HG03457 (cell line): Measurements from ENCODE around the gene DNAJC8.

ENCODE experiments used
- ATAC-seq: cut with Tn5 transposase; IDR thresholded peaks from one replicate; pipeline ENCODE4 v1.9.1; 2021; ENCODE audit warnings: moderate number of reproducible peaks; ENCODE audit not compliant: unreplicated experiment

The DNAJC8 gene

GRCh38 chr1:28173151-28173979 lies 59.5 kb downstream of the DNAJC8 start:
- no peak for ATAC-seq

GRCh38 chr1:28172713-28173150 lies 60.1 kb downstream of the DNAJC8 start:
- peak; percentile 67 for ATAC-seq

GRCh38 chr1:28171246-28171645 lies 61.6 kb downstream of the DNAJC8 start:
- no peak for ATAC-seq

GRCh38 chr1:28170001-28170596 lies 62.7 kb downstream of the DNAJC8 start:
- no peak for ATAC-seq

GRCh38 chr1:28163496-28164161 lies 69.2 kb downstream of the DNAJC8 start:
- no peak for ATAC-seq

- no peak for ATAC-seq
These were observed 70.7 kb downstream of the DNAJC8 start for GRCh38 chr1:28162151-28162550.

- no peak for ATAC-seq
These were observed 71.1 kb downstream of the DNAJC8 start for GRCh38 chr1:28161751-28162150.

GRCh38 chr1:28160782-28161266 lies 72.0 kb downstream of the DNAJC8 start:
- no peak for ATAC-seq

GRCh38 chr1:28159680-28160079 lies 73.1 kb downstream of the DNAJC8 start:
- ATAC-seq, result no peak

- ATAC-seq, result no peak
These were observed 73.6 kb downstream of the DNAJC8 start for GRCh38 chr1:28159243-28159642.

GRCh38 chr1:28157894-28158293 lies 74.9 kb downstream of the DNAJC8 start:
- no peak for ATAC-seq

GRCh38 chr1:28156821-28157220 lies 76.0 kb downstream of the DNAJC8 start:
- ATAC-seq, result no peak

GRCh38 chr1:28155628-28156027 lies 77.2 kb downstream of the DNAJC8 start:
- no peak for ATAC-seq

GRCh38 chr1:28154078-28154594 lies 78.7 kb downstream of the DNAJC8 start:
- ATAC-seq, result no peak
